K562 (cell line): ENCODE data around the gene ZBTB16. TPM values are rescaled to one million over a fixed set of nuclear protein-coding genes. Genes with fewer than 3 reads are reported as not detected.
A peak's percentile ranks its signal among the peaks of the same experiment; 100 is the strongest.

Source experiments
- ATAC-seq: fragments of 200-7000 bp; cut with Tn5 transposase; 3 replicates; pipeline ENCODE4 v1.9.1; 2020; ENCODE audit warnings: moderate library complexity
- BruUV-seq: library from RNA; stranded (reverse); fragments of 400-500 nt; replicated peaks from 2 replicates; lab custom pipeline; 2021; lab: Mats Ljungman, UMichigan
- CTCF ChIA-PET: fragments of 300-600 bp; formaldehyde crosslinking; extraction: SDS; loops from one replicate; lab custom pipeline; 2021; ENCODE audit warnings: low intra/inter-chr PET ratio; lab: Yijun Ruan, JAX
- POLR2A ChIA-PET: fragments of 300-600, 350-650 bp; sonication (Branson Sonifier 250); formaldehyde crosslinking; extraction: SDS; loops from one replicate; lab custom pipeline; 2021; ENCODE audit warnings: antibody characterized with exemption, inconsistent platforms; lab: Yijun Ruan, JAX
- DNase-seq, 4 experiments: peaks; one replicate each; pipeline versions ENCODE4 v3.0.0 to v3.0.0-alpha.2; 2011 to 2018; ENCODE audit warnings: low spot score in 3 of 4, mixed read lengths in 3 of 4; ENCODE audit errors: extremely low read depth in 1 of 4
- FAIRE-seq: peaks from 2 replicates; lab custom pipeline; 2011; peaks lifted over from hg19 to GRCh38; lab: Jason Lieb, UNC
- H2AFZ ChIP-seq: 2 replicates; pipeline ENCODE4 v1.6.0; 2011; ENCODE audit warnings: low read depth, low read length, control low read depth, inconsistent platforms
- H3K27ac ChIP-seq: fragments of 200-600 bp; 3 replicates; pipeline ENCODE4 v1.8.0; 2011; ENCODE audit warnings: low read depth, mild to moderate bottlenecking, control low read depth, inconsistent platforms, low read length, moderate library complexity, mixed read lengths; ENCODE audit errors: extremely low read depth
- H3K27me3 ChIP-seq, 2 experiments: fragments of 300-600 bp in 1 of 2; 2 replicates in 1 of 2; 3 replicates in 1 of 2; pipeline versions ENCODE4 v1.6.0 to v1.8.0; 2011; ENCODE audit warnings: inconsistent platforms in 2 of 2, low read length in 2 of 2, mild to moderate bottlenecking in 1 of 2, mixed read lengths in 1 of 2, moderate library complexity in 1 of 2; ENCODE audit not compliant: control insufficient read depth in 2 of 2, insufficient read depth in 2 of 2
- H3K36me3 ChIP-seq: fragments of 300-600 bp; 3 replicates; pipeline ENCODE4 v1.8.0; 2011; ENCODE audit warnings: mild to moderate bottlenecking, low read length, inconsistent platforms; ENCODE audit not compliant: control insufficient read depth, insufficient read depth
- H3K4me1 ChIP-seq, 2 experiments: fragments of 200-600 bp in 1 of 2; replicated peaks in 1 of 2; 2 replicates in 1 of 2; 3 replicates in 1 of 2; pipeline versions ENCODE4 v1.5.1 to v1.8.0; 2011; ENCODE audit warnings: inconsistent platforms in 2 of 2, low read length in 2 of 2, mild to moderate bottlenecking in 1 of 2, mixed read lengths in 1 of 2, moderate library complexity in 1 of 2; ENCODE audit not compliant: control insufficient read depth in 2 of 2, insufficient read depth in 2 of 2
- H3K4me2 ChIP-seq: 2 replicates; pipeline ENCODE4 v1.6.1; 2011; ENCODE audit warnings: low read length, control low read depth, inconsistent platforms, mixed read lengths; ENCODE audit not compliant: insufficient read depth
- H3K4me3 ChIP-seq: fragments of 200-600 bp; sonication (generic), shearing (Covaris generic); 2 replicates; pipeline ENCODE4 v1.5.1; 2016; ENCODE audit warnings: control low read depth, inconsistent platforms
- H3K79me2 ChIP-seq: fragments of 200-600 bp; 3 replicates; pipeline ENCODE4 v1.8.0; 2011; ENCODE audit warnings: low read length, inconsistent platforms; ENCODE audit not compliant: control insufficient read depth, insufficient read depth
- H3K9ac ChIP-seq, 2 experiments: 2 replicates each; pipeline versions ENCODE4 v1.6.0 to v1.6.1; 2011; ENCODE audit warnings: low read depth in 2 of 2, low read length in 2 of 2, control low read depth in 1 of 2, inconsistent platforms in 1 of 2, mild to moderate bottlenecking in 1 of 2, mixed read lengths in 1 of 2; ENCODE audit not compliant: insufficient read depth in 1 of 2
- H3K9me1 ChIP-seq: one replicate; pipeline ENCODE4 v1.6.0; 2011; ENCODE audit warnings: inconsistent platforms, mild to moderate bottlenecking, low read length, moderate library complexity; ENCODE audit not compliant: control insufficient read depth, insufficient read depth
- H3K9me3 ChIP-seq: replicated peaks from 2 replicates; pipeline ENCODE4 v1.5.1; 2011; ENCODE audit warnings: low read depth, low read length, inconsistent platforms; ENCODE audit not compliant: control insufficient read depth, insufficient read depth
- H4K20me1 ChIP-seq: replicated peaks from 2 replicates; pipeline ENCODE4 v1.6.1; 2011; ENCODE audit warnings: low read length, inconsistent platforms, mixed read lengths; ENCODE audit not compliant: control insufficient read depth, insufficient read depth
- CBFA2T3 ChIP-seq: fragments of 450-650 bp; IDR thresholded peaks from 2 replicates; pipeline ENCODE4 v1.6.1; 2017
- GABPB1 ChIP-seq: sonication (generic); formaldehyde crosslinking; IDR thresholded peaks from 2 replicates; pipeline ENCODE4 v1.8.0; 2022; ENCODE audit warnings: mild to moderate bottlenecking, missing genetic modification reagents
- HMGN3 ChIP-seq: IDR thresholded peaks from 2 replicates; pipeline ENCODE4 v1.6.1; 2011; ENCODE audit warnings: borderline replicate concordance, low read depth, mild to moderate bottlenecking, mixed read lengths, low read length; ENCODE audit not compliant: insufficient read length; ENCODE audit errors: extremely low read depth
- KDM4B ChIP-seq, 2 experiments: fragments of 450-650 bp in 1 of 2; sonication (generic) in 1 of 2; IDR thresholded peaks; 2 replicates each; pipeline ENCODE4 v1.6.1; 2016 to 2017; ENCODE audit warnings: borderline replicate concordance in 2 of 2, antibody characterized with exemption in 1 of 2, low read depth in 1 of 2, mild to moderate bottlenecking in 1 of 2
- NCOR1 ChIP-seq: fragments of 450-650 bp; IDR thresholded peaks from 2 replicates; pipeline ENCODE4 v1.6.1; 2016; ENCODE audit warnings: mild to moderate bottlenecking, moderate library complexity
- NR4A1 ChIP-seq, 2 experiments: fragments of 250-450 bp in 1 of 2; fragments of 450-650 bp in 1 of 2; sonication (Bioruptor Pico) in 1 of 2; IDR thresholded peaks; 2 replicates each; pipeline versions ENCODE4 v1.4.0 to v1.6.1; 2016 to 2020; ENCODE audit warnings: mild to moderate bottlenecking in 2 of 2, missing compliant biosample characterization in 1 of 2, missing genetic modification characterization in 1 of 2, moderate library complexity in 1 of 2
- RBFOX2 ChIP-seq: fragments of 200-400 bp; formaldehyde crosslinking; IDR thresholded peaks from 2 replicates; pipeline ENCODE4 v1.6.1; 2017; ENCODE audit warnings: low read depth, mild to moderate bottlenecking, low read length, moderate library complexity
- RBM34 ChIP-seq: fragments of 200-400 bp; formaldehyde crosslinking; IDR thresholded peaks from 2 replicates; pipeline ENCODE4 v1.6.1; 2018; ENCODE audit warnings: low read length, borderline replicate concordance; ENCODE audit not compliant: insufficient read depth
- SMARCA4 ChIP-seq: fragments of 450-650 bp; IDR thresholded peaks from 2 replicates; pipeline ENCODE4 v1.6.1; 2016
- SP1 ChIP-seq: sonication (generic); formaldehyde crosslinking; IDR thresholded peaks from 2 replicates; pipeline ENCODE4 v1.8.1; 2022; ENCODE audit warnings: mild to moderate bottlenecking, missing genetic modification reagents
- YY1 ChIP-seq, 3 experiments: IDR thresholded peaks; 2 replicates each; pipeline ENCODE4 v1.6.1; 2011; ENCODE audit warnings: low read length in 2 of 3, mild to moderate bottlenecking in 2 of 3, moderate library complexity in 2 of 3, borderline replicate concordance in 1 of 3, control low read depth in 1 of 3, low read depth in 1 of 3; ENCODE audit not compliant: insufficient read depth in 3 of 3, insufficient replicate concordance in 2 of 3, control insufficient read depth in 1 of 3, insufficient read length in 1 of 3; ENCODE audit errors: extremely low read depth in 1 of 3
- ZBTB49 ChIP-seq: sonication (generic); formaldehyde crosslinking; IDR thresholded peaks from 2 replicates; pipeline ENCODE4 v1.8.0; 2022; ENCODE audit warnings: missing genetic modification reagents, mild to moderate bottlenecking, borderline replicate concordance
- ZNF586 ChIP-seq: fragments of 450-650 bp; formaldehyde crosslinking; conservative IDR thresholded peaks from 2 replicates; pipeline ENCODE4 v1.4.0; 2020; ENCODE audit warnings: mild to moderate bottlenecking, moderate library complexity
- ZNF695 ChIP-seq: fragments of 450-650 bp; formaldehyde crosslinking; IDR thresholded peaks from 2 replicates; pipeline ENCODE4 v1.4.0; 2020; ENCODE audit warnings: mild to moderate bottlenecking, moderate library complexity
- ZNF76 ChIP-seq: fragments of 250-450 bp; sonication (Bioruptor Pico); IDR thresholded peaks from 2 replicates; pipeline ENCODE4 v1.4.0; 2020; ENCODE audit warnings: mild to moderate bottlenecking, moderate library complexity, borderline replicate concordance
- WGBS: fragments of 100-300 bp; shearing (Covaris generic); methylation state at CpG from one replicate; pipeline ENCODE4 v1.1.6; 2016; ENCODE audit warnings: low coverage, mixed read lengths; ENCODE audit not compliant: insufficient coverage; ENCODE audit errors: missing lambda C conversion rate; 5-methylcytosine and 5-hydroxymethylcytosine counted together
- in situ Hi-C: fragments of 300-500 bp; cut with MboI; formaldehyde crosslinking; loops from 4 replicates; pipeline ENCODE4 v1.15.0; 2018; ENCODE audit warnings: inconsistent platforms, mixed read lengths
- intact Hi-C: fragments of 100-400 bp; cut with micrococcal nuclease; formaldehyde crosslinking; loops from 2 replicates; pipeline ENCODE4 v1.14.2; 2022
- polyA plus RNA-seq, 8 experiments: library from polyadenylated mRNA; depleted of rRNA in 4 of 8; stranded (reverse) in 5 of 8; unstranded in 3 of 8; fragments of >200 nt; fragmentation: Nextera tagmentation in 2 of 8; fragmentation: Illumina TruSeq in 1 of 8; extraction: Ambion mirVana in 2 of 8; extraction: Trizol in 1 of 8; gene quantifications; 2 replicates each; pipeline versions ENCODE4 v1.2.1 to v1.2.3, GENCODE V29; 2011 to 2014; ENCODE audit warnings: inconsistent platforms in 1 of 8, missing spikeins in 1 of 8
- total RNA-seq, 7 experiments: library from RNA; depleted of rRNA in 6 of 7; stranded (reverse); fragments of >200 nt in 6 of 7; fragmentation: Illumina TruSeq in 2 of 7; extraction: Trizol in 2 of 7; gene quantifications; 2 replicates each; pipeline versions ENCODE4 v1.2.1 to v1.2.3, GENCODE V29; 2011 to 2021; ENCODE audit warnings: low replicate concordance in 1 of 7

ZBTB16 gene
- total and polyA plus RNA-seq, 9 of the 15 experiments (the other 6 are each of a cell fraction or from before 2014, with no cell fraction given), result 0.06 to 0.40 (median 0.24) TPM; not detected in 4

GRCh38 chr11:114200351-114201133 lies 141.0 kb downstream of the ZBTB16 start:
- no peak overlapping the region for H3K4me2 ChIP-seq
- H3K79me2 ChIP-seq, result no peaks in the 10 kb centered on the region
- no peak overlapping the region for H3K4me3 ChIP-seq
- FAIRE-seq (no peak), DNase-seq (no peak), ATAC-seq (no peak)
- no TSS peak for BruUV-seq
- no peak overlapping the region for H3K9ac ChIP-seq
- no peaks in the 10 kb centered on the region for H3K36me3 ChIP-seq
- H3K27me3 ChIP-seq, result no peaks in the 10 kb centered on the region
- peak overlapping the region; percentile 52; the same call in 1 of the 2 replicates for H2AFZ ChIP-seq
- no peaks in the 10 kb centered on the region for H3K9me3 ChIP-seq
- CTCF ChIA-PET, result no interaction called here
- no peak overlapping the region for H3K27ac ChIP-seq
- no peaks in the 10 kb centered on the region for H3K9me1 ChIP-seq
- H3K4me1 ChIP-seq, result peaks cover 7 to 8% of the 10 kb centered on the region in 2 experiments; a peak in 3 of 5 replicates
- POLR2A ChIA-PET, result no interaction called here
- H4K20me1 ChIP-seq, result no peaks in the 10 kb centered on the region
- in situ Hi-C loops, result no loop called here
- 56% methylated on average over 9 of the region's 9 CpGs for WGBS
- intact Hi-C loops, result no loop called here
- TF ChIP-seq RBFOX2, result no peak
- TF ChIP-seq KDM4B (IDR thresholded peaks at IDR 0.05; ENCODE audit: borderline replicate concordance in 2 of 2, low read depth in 1 of 2), result no peak
- TF ChIP-seq ZNF586, result no peak
- no peak for TF ChIP-seq NR4A1 (CRISPR knock-in tag; IDR thresholded peaks at IDR 0.05)
- TF ChIP-seq NR4A1 (tag; IDR thresholded peaks at IDR 0.05), result no peak
- no peak for TF ChIP-seq SP1
- no peak for TF ChIP-seq HMGN3
- TF ChIP-seq ZNF76, result no peak
- TF ChIP-seq YY1 (IDR thresholded peaks at IDR 0.05; ENCODE audit: borderline replicate concordance in 1 of 3, control insufficient read depth in 1 of 3, extremely low read depth in 1 of 3, insufficient read depth in 3 of 3, insufficient read length in 1 of 3, insufficient replicate concordance in 2 of 3, low read depth in 1 of 3, low read length in 2 of 3), result no peak
- TF ChIP-seq SMARCA4, result no peak
- no peak for TF ChIP-seq RBM34
- no peak for TF ChIP-seq NCOR1
- no peak for TF ChIP-seq ZBTB49
- TF ChIP-seq ZNF695 (CRISPR knock-in tag), result no peak
- TF ChIP-seq GABPB1 (CRISPR knock-in tag), result no peak
- no peak for TF ChIP-seq CBFA2T3
